Measurements from ENCODE around the gene ERC2. TPM values are rescaled to one million over a fixed set of nuclear protein-coding genes. Genes with fewer than 3 reads are reported as not detected.

ERC2 gene
- total RNA-seq, 3 donors from 2014 or later, result 0.16 TPM; not detected in 2

DNA sequence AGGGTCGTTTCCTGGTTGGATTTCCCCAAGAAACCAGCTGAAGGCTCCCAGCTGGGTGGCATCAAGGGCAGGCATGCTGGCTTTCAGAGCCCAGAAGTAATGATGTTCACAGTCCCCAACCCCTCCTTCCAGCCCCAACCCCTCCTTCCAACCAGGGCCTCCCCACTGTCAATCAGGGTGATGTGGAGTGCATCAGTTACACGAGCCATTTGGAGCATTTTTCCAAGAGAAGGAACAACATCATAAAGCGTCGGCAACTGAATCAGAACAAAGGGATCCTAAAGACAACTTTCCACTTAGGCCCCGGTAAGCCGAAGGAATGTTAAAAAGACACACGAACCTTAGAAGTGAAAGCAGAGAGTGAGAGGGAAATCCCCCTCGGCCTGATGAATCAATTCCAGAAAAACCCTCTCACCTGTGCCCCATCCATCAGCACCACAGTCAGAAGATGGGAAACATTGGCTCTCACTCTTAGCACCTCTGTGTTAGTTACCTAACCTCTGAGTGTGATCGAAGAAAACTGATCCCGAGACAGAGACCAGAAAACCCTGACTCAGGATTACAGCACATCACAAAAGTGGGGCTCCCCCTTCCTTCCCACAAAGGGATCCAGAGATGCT, 880.0 kb downstream of the ERC2 start:
- Mint-ChIP-seq H3K4me1 (ENCODE audit: low read depth) (no peaks in the 10 kb centered on the region), H3K9me3 (no peaks in the 10 kb centered on the region), H3K4me3 (no peak overlapping the region), H3K36me3 (ENCODE audit: insufficient read depth) (no peaks in the 10 kb centered on the region), H3K27me3 (ENCODE audit: low read depth) (no peaks in the 10 kb centered on the region)
- no peak for DNase-seq
- ATAC-seq, result no peak

DNA sequence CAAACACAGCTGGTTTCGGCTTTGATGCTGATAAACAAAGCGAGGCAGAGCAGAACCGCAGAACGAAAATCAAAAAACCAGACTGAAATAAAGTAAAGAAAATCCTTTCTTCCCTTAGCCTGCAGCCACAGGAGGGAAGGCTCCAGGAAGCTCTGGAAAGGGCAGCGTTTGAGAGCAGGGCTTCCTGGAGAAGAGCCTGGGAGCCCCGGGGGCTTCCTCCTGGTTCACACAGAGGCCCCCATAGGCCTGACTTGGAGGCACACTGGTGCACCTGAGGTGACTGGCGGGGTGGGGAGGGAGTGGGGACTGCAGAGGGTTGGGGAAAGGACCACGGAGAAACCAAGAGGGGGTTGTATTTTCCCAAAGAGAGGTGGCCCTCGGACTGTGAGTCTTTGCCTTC, 882.4 kb downstream of the ERC2 start:
- no peaks in the 10 kb centered on the region for H3K9me3 Mint-ChIP-seq
- no peaks in the 10 kb centered on the region for H3K27me3 Mint-ChIP-seq (ENCODE audit: low read depth)
- no peaks in the 10 kb centered on the region for H3K36me3 Mint-ChIP-seq (ENCODE audit: insufficient read depth)
- no peaks in the 10 kb centered on the region for H3K4me1 Mint-ChIP-seq (ENCODE audit: low read depth)
- ATAC-seq, result no peak
- H3K4me3 Mint-ChIP-seq, result no peak overlapping the region
- no peak for DNase-seq

DNA sequence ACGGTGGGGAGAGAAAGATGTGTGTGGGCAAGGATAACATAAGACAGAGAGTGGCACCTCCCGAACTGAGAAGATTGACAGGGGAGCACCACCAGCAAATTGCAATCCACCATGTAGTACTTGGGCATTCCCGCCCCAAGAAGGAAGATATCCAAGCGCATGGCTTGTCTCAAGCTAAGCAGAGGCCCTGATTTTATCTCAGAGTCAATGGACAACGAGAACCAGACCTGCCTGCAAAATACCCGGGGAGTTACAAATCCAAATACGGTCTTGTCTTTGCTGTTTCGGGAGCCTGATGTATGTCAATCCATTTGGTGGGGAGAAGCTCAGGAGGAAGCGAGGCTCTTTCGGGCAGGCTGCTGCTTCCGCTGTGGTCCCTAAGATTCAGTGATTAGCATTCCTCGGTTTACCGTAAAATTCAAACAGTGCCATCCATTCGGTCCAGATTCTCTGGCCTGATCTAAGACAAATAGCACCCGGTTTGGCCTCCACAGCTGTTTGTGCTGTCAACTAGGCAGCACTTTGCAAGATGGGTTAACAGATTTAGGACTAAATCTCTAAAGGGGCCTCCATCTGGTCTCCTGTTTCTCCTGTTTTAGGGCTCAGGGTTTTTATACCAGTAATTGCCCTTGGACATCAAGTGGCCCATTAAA, 883.4 kb downstream of the ERC2 start:
- Mint-ChIP-seq H3K4me1 (ENCODE audit: low read depth) (no peaks in the 10 kb centered on the region), H3K36me3 (ENCODE audit: insufficient read depth) (no peaks in the 10 kb centered on the region), H3K9me3 (no peaks in the 10 kb centered on the region), H3K27me3 (ENCODE audit: low read depth) (no peaks in the 10 kb centered on the region), H3K4me3 (no peak overlapping the region)
- DNase-seq, result no peak
- ATAC-seq, result no peak

DNA sequence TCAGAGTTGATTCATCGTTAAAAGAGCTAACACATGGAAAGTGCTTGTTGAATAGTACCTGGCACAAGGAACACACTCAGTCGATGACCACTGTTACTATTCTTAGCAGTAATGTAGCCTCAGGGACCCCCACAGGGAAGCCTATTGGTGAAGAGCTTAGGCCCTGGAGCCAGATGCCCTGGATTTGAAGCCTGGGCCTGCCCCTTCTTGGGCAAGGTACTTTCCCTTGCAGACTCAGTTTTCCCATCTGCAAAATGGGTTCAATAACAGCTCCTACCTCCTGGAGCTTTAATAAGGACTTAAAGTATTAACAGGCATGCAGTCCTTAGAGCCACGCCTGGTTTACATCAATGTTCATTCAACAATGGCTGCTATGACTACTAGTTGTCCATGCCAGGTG, 884.2 kb downstream of the ERC2 start:
- no peaks in the 10 kb centered on the region for H3K27me3 Mint-ChIP-seq (ENCODE audit: low read depth)
- no peak overlapping the region for H3K4me3 Mint-ChIP-seq
- no peaks in the 10 kb centered on the region for H3K4me1 Mint-ChIP-seq (ENCODE audit: low read depth)
- no peaks in the 10 kb centered on the region for H3K9me3 Mint-ChIP-seq
- no peaks in the 10 kb centered on the region for H3K36me3 Mint-ChIP-seq (ENCODE audit: insufficient read depth)
- no peak for ATAC-seq
- DNase-seq, result no peak

DNA sequence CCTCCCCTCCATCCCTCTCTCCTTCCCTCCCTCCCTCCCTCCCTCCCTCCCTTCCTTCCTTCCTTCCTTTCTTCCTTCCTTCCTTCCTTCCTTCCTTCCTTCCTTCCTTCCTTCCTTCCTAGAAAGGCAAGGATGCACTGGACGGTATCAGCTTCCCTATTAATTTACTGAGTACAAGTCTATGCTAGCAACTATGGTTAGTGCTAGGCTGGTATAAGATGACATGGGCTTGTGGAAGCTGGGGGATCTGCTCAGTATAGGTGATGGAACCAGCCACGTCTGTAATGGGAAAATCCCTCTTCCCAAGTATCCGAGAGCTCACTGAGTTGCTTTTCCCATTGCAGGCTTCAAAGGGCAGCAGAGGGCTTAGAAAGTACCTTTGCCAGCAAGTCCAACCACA, 884.8 kb downstream of the ERC2 start:
- peaks cover under 1% of the 10 kb centered on the region for H3K9me3 Mint-ChIP-seq
- no peaks in the 10 kb centered on the region for H3K4me1 Mint-ChIP-seq (ENCODE audit: low read depth)
- no peak overlapping the region for H3K4me3 Mint-ChIP-seq
- H3K36me3 Mint-ChIP-seq (ENCODE audit: insufficient read depth), result no peaks in the 10 kb centered on the region
- no peak for ATAC-seq
- DNase-seq, result no peak
- no peaks in the 10 kb centered on the region for H3K27me3 Mint-ChIP-seq (ENCODE audit: low read depth)

DNA sequence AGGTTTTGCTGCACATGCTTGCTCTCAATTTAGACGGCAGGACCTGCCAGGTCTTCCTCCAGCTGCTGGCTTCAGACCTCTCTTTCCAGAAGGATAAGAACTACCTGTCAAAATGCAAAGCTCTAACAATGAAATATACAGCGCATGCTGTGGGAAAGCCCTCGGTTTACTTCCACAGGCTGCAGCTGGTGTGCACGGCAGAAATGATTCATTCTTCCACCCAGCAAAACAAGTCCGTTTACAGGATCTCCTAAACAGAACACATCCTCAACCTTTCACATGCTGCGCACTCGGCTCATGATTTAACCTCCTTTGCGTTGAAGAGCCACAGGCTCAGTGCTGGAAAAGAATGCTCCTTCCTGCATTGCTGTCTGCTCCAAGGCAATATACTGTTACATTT, 888.8 kb downstream of the ERC2 start:
- H3K4me1 Mint-ChIP-seq (ENCODE audit: low read depth), result no peaks in the 10 kb centered on the region
- no peaks in the 10 kb centered on the region for H3K27me3 Mint-ChIP-seq (ENCODE audit: low read depth)
- no peaks in the 10 kb centered on the region for H3K36me3 Mint-ChIP-seq (ENCODE audit: insufficient read depth)
- H3K4me3 Mint-ChIP-seq, result no peak overlapping the region
- no peak for ATAC-seq
- H3K9me3 Mint-ChIP-seq, result peaks cover 4% of the 10 kb centered on the region
- no peak for DNase-seq

DNA sequence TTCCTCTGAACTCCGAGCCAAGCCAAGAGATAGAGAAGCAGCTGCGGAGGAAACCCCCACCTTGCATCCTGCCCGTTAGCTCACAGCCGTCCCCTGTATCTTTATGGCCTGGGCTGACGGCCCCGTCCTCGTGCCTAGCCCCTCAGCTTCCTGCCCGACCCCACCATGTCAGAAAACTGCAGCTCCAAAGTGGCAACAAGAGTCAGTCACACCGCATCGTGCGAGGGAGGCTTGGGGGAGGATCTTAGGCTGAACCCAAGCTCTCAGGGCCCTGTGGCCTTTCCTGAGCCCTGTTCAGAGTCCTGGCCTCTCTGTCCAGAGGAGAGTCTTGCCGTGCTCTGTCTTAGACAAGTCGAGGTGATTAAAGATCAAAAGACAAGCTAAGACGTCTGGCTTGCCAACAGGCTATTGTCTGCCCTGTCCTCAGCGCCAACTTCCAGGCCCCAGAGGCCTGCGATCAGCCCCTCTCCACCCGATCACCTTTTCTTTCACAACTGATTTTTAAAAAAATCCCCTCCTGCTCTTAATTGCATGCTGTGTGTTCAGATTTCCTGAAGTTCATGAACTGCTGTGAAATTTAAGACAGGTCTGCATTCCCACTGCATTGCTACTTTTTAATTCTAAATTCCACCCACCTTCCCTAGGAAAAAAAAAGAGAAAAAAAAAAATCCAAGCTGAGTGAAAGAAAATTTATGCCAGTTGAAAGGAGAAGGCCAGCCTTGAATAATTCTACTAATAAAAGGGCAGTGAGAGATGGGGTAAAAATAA, 891.5 kb downstream of the ERC2 start:
- DNase-seq, result no peak
- Mint-ChIP-seq H3K4me1 (ENCODE audit: low read depth) (no peaks in the 10 kb centered on the region), H3K27me3 (ENCODE audit: low read depth) (no peaks in the 10 kb centered on the region), H3K9me3 (peaks cover 4% of the 10 kb centered on the region), H3K4me3 (no peak overlapping the region), H3K36me3 (ENCODE audit: insufficient read depth) (no peaks in the 10 kb centered on the region)
- ATAC-seq, result no peak

DNA sequence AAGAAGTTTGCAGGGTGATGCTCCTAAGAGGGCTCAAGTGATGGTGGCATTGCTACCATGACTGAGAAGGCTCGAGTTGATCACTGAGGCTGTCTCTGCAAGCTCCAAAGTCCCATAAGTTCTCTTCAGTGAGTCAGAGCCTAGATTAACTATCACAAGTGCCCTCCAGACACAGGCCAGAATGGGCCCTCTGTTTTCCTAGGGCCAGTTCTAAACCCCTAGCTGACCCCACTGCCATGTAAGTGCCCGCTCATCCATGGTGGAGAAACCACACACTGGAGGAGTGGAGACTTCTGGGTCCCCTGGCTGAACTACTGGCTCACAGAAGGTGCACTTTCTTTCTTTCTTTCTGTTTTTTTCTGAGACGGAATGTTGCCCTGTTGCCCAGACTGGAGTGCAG, 893.6 kb downstream of the ERC2 start:
- Mint-ChIP-seq H3K9me3 (peaks cover 4% of the 10 kb centered on the region), H3K4me1 (ENCODE audit: low read depth) (no peaks in the 10 kb centered on the region), H3K27me3 (ENCODE audit: low read depth) (no peaks in the 10 kb centered on the region), H3K4me3 (no peak overlapping the region), H3K36me3 (ENCODE audit: insufficient read depth) (no peaks in the 10 kb centered on the region)
- DNase-seq, result no peak
- no peak for ATAC-seq

DNA sequence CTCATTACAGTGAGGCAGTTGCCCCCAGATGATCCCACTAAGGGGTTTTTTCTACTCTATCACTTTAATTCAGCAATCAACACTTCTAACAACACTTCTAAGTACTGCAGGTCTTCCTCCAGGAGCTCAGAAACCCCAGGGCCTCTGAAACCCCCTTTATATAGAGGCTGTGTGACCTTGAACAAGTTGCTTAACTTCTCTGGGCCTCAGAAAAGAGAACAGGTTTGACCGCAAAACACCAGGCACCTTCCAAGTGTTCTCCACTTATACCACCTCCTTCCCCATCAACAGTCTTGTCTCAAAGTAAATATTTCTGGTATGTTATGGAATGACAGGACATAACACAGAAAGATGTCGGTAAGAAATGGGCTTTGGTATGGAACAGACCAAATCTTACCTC, 895.5 kb downstream of the ERC2 start:
- no peak overlapping the region for H3K4me3 Mint-ChIP-seq
- H3K9me3 Mint-ChIP-seq, result peaks cover 3% of the 10 kb centered on the region
- ATAC-seq, result no peak
- no peak for DNase-seq
- H3K36me3 Mint-ChIP-seq (ENCODE audit: insufficient read depth), result no peaks in the 10 kb centered on the region
- no peaks in the 10 kb centered on the region for H3K27me3 Mint-ChIP-seq (ENCODE audit: low read depth)
- no peaks in the 10 kb centered on the region for H3K4me1 Mint-ChIP-seq (ENCODE audit: low read depth)

DNA sequence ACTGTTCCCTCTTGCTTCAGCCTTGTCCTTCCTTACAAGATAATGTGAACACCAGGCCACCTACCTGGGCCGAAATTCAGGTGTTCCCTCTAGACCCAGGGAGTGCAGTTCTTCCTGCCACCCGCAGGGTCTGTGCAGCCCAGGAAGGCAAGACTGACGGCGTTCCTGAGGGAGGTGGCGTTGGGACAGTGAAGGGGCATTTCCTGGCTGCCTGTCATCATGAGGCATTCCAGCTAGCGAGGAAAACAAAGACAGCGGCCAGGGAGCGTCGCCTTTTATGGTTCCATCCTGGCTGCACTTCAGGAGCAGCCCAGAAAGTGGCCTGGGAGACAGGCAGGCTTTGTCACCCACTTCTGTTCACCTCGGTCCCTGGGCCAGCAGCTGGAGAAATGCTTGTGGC, 896.4 kb downstream of the ERC2 start:
- Mint-ChIP-seq H3K27me3 (ENCODE audit: low read depth) (no peaks in the 10 kb centered on the region), H3K4me1 (ENCODE audit: low read depth) (no peaks in the 10 kb centered on the region), H3K36me3 (ENCODE audit: insufficient read depth) (no peaks in the 10 kb centered on the region), H3K4me3 (no peak overlapping the region), H3K9me3 (peaks cover 3% of the 10 kb centered on the region)
- ATAC-seq, result no peak
- no peak for DNase-seq

DNA sequence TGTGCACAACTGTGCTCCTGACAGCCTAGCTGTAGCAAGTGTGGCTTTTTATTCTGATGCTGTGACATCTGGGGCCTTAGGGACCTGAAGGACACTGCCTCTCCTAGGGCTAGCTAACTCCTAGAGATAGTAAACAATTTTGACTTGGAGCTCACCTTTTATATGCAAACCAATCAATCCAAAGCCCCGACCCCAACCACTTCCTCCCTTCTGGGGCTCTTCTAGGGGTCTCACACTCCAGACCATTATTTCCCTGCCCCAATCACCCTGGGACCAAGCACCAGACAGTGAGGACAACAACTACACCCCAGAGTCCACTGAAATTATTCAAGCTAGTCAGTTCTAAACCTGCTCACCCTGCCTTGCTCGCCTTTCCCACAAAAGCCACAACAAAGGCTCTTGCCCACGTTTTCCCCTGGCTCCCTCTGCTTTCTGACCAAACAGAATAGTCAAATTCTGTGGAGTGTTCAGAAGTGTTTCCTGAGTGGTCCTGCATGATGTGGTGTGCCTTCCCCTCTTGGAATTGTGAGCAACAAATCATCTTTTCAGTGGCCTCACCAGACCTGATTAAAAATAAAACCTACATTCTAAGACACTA, 897.0 kb downstream of the ERC2 start:
- DNase-seq, result no peak
- Mint-ChIP-seq H3K9me3 (peaks cover 3% of the 10 kb centered on the region), H3K4me1 (ENCODE audit: low read depth) (no peaks in the 10 kb centered on the region), H3K36me3 (ENCODE audit: insufficient read depth) (no peaks in the 10 kb centered on the region), H3K27me3 (ENCODE audit: low read depth) (no peaks in the 10 kb centered on the region), H3K4me3 (no peak overlapping the region)
- ATAC-seq, result no peak

DNA sequence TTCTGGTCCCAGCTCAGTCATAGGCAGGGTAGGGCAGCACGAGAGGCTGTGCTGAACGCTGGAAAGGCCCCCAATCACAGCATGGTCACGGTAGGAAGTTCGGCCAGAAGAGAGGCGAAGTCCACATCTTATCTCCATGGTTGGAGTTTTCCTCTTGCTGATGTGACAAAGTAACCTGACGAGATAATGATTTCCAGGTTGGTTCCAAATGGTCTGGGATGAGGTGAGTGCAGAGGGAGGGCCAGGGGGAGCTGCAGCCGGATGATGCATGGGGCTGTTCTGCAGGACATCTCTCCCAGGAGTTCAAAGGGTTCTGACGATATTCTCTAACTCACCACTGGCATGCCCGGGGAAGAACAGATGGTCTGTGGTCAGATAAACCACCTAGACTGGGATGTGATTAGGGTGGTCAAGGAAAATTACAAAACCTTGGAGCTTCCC, 898.0 kb downstream of the ERC2 start:
- DNase-seq (no peak), ATAC-seq (no peak)
- Mint-ChIP-seq H3K4me1 (ENCODE audit: low read depth) (no peaks in the 10 kb centered on the region), H3K36me3 (ENCODE audit: insufficient read depth) (no peaks in the 10 kb centered on the region), H3K9me3 (peaks cover 3% of the 10 kb centered on the region), H3K27me3 (ENCODE audit: low read depth) (no peaks in the 10 kb centered on the region), H3K4me3 (no peak overlapping the region)

DNA sequence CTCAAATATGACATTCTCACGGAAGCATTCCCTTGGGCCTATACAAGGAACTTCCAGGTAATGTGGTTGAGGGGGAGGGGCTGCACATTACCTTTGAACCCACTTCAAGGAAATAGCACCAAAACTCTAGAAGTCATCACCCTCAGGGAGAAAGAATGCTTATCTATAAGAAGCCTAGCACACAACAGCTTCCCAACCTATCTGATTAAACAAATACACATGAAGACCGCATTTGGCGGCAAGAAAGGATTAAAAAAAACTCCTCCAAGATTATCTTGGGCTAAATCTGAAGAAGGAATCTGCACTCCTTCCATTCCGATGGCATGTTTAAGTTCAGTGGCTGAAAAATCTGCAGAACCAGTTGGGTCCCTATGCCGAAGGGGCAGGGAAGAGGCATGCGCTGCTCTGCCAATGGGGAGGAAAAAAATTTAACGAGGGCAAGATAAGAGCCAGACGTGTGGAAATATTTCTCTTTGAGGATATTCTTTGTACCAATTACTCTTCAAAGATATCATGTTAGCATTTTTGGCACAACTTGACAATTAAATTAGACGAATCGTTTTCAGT, 899.2 kb downstream of the ERC2 start:
- no peak for ATAC-seq
- no peaks in the 10 kb centered on the region for H3K4me1 Mint-ChIP-seq (ENCODE audit: low read depth)
- no peaks in the 10 kb centered on the region for H3K36me3 Mint-ChIP-seq (ENCODE audit: insufficient read depth)

DNA sequence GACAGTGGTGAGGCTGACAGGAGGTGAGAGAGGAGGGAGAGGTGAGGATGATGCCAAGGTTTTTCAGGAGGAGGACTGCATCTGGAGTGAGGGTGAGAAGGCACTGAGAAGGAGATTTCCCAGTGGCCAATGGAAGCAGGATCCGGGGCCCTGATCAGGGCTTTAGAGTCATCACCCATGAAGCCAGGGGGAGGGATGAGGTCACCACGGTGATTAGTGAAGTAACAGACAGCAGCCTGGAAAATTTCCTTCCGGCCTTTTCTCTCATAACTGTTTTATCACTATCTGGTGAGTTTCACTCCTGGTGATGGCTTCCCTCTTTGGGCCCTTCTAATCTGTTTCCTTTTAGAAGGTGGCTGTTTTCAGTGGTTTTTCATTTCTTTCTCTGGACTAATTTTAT, 900.7 kb downstream of the ERC2 start:
- DNase-seq, result no peak
- Mint-ChIP-seq H3K4me3 (no peak overlapping the region), H3K36me3 (ENCODE audit: insufficient read depth) (no peaks in the 10 kb centered on the region), H3K4me1 (ENCODE audit: low read depth) (no peaks in the 10 kb centered on the region), H3K27me3 (ENCODE audit: low read depth) (no peaks in the 10 kb centered on the region), H3K9me3 (peaks cover 3% of the 10 kb centered on the region)
- no peak for ATAC-seq

More for the DNA sequence above, 899.2 kb downstream of the ERC2 start:
- H3K4me3 Mint-ChIP-seq, result no peak overlapping the region
- no peak for DNase-seq
- H3K9me3 Mint-ChIP-seq, result peaks cover 3% of the 10 kb centered on the region
- H3K27me3 Mint-ChIP-seq (ENCODE audit: low read depth), result no peaks in the 10 kb centered on the region
